ENCODE measurements around the gene AHCYL2. TPM values are rescaled to one million over a fixed set of nuclear protein-coding genes. Genes with fewer than 3 reads are reported as not detected.

AHCYL2 gene
- total and polyA plus RNA-seq, 2 of the 8 experiments (the other 6 are each of a cell fraction or from before 2014, with no cell fraction given) = 20.7 to 25.4 TPM

- Histone ChIP-seq H2BK120ac (replicated peaks; ENCODE audit: low read depth, low read length) (no peak overlapping the region), H2BK20ac (ENCODE audit: low read length) (no peak overlapping the region), H2BK5ac (ENCODE audit: low read depth, low read length) (no peak overlapping the region), H3K56ac (replicated peaks; ENCODE audit: insufficient read length, low read depth, low read length) (no peak overlapping the region), H2BK12ac (ENCODE audit: low read depth, low read length) (no peak overlapping the region), H4K5ac (ENCODE audit: insufficient read length, low read depth, low read length) (no peak overlapping the region), H3K79me2 (ENCODE audit: control insufficient read depth in 1 of 2, insufficient read depth in 2 of 2, low read length in 2 of 2) (no peaks in the 10 kb centered on the region; a peak in 1 of 4 replicates), H4K8ac (ENCODE audit: extremely low read depth, insufficient read depth, low read length) (no peak overlapping the region), H4K20me1 (replicated peaks in 1 of 2; ENCODE audit: control insufficient read depth in 1 of 2, insufficient read depth in 2 of 2, low read length in 2 of 2) (no peaks in the 10 kb centered on the region), H4K91ac (replicated peaks; ENCODE audit: insufficient read length, low read length) (no peak overlapping the region), H3K27me3 (replicated peaks in 1 of 4; ENCODE audit: control insufficient read depth in 3 of 4, extremely low read depth in 1 of 4, insufficient read depth in 3 of 4, low read length in 3 of 4) (no peaks in the 10 kb centered on the region), H3K4ac (replicated peaks; ENCODE audit: insufficient read length, low read depth, low read length) (no peak overlapping the region), H3K4me2 (ENCODE audit: insufficient read depth in 1 of 2, low read depth in 2 of 2, low read length in 2 of 2) (no peak overlapping the region), H3K23me2 (ENCODE audit: low read depth, low read length) (no peaks in the 10 kb centered on the region), H2AK5ac (ENCODE audit: low read depth, low read length) (no peak overlapping the region), H3K9me3 (ENCODE audit: insufficient read depth in 2 of 2, low read depth in 1 of 2, low read length in 1 of 2) (no peaks in the 10 kb centered on the region), H3K18ac (ENCODE audit: extremely low read depth, low read length) (no peak overlapping the region), H3K27ac (ENCODE audit: low read depth, low read length) (no peak overlapping the region), H3K79me1 (ENCODE audit: low read depth, low read length) (no peaks in the 10 kb centered on the region), H3K4me3 (ENCODE audit: extremely low read depth in 1 of 4, insufficient read depth in 2 of 4, low read depth in 3 of 4, low read length in 4 of 4) (no peak overlapping the region), H3K23ac (ENCODE audit: insufficient read length) (no peak overlapping the region), H3K9ac (replicated peaks in 1 of 4; ENCODE audit: extremely low read depth in 1 of 4, low read depth in 3 of 4, low read length in 3 of 4) (no peak overlapping the region), H2AFZ (ENCODE audit: low read length) (no peak overlapping the region), H3K14ac (ENCODE audit: insufficient read length) (no peak overlapping the region), H3K36me3 (ENCODE audit: control insufficient read depth in 2 of 4, insufficient read depth in 4 of 4, low read length in 3 of 4) (peaks cover 6 to 54% (median 18%) of the 10 kb centered on the region in 4 experiments; a peak in 7 of 8 replicates), H2BK15ac (ENCODE audit: low read length) (no peak overlapping the region), H3K4me1 (replicated peaks in 1 of 4; ENCODE audit: control insufficient read depth in 3 of 4, insufficient read depth in 4 of 4, low read length in 3 of 4) (no peaks in the 10 kb centered on the region)
- FAIRE-seq = no peak
- ChIA-PET POLR2A (ENCODE audit: partially characterized antibody) (interaction anchor here (0.7 to 1.8 kb wide), 3 partner anchors 13 to 224 kb away, joined by 3 to 4 read pairs (median 4); no protein-coding TSS in a partner anchor), CTCF (ENCODE audit: partially characterized antibody) (interaction anchor here (1.2 kb wide), 1 partner anchor 10 kb away, joined by 4 read pairs; no protein-coding TSS in a partner anchor)
- no peak for DNase-seq (ENCODE audit: low read depth in 1 of 2, low spot score in 2 of 2)
- WGBS, 2 experiments (ENCODE audit: extremely low coverage in 1 of 2, insufficient coverage in 1 of 2, insufficient read length in 1 of 2, insufficient replicate concordance in 2 of 2, low coverage in 1 of 2, low lambda C conversion rate in 2 of 2, missing lambda C conversion rate in 1 of 2) = 88% methylated on average over 4 of the region's 4 CpGs; no CpG with 5 or more reads in 1 of the 2 experiments
- TF ChIP-seq CTBP2 (IDR thresholded peaks at IDR 0.05; ENCODE audit: borderline replicate concordance, insufficient read depth, insufficient read length, low read length) (no peak), MAFK (IDR thresholded peaks at IDR 0.05; ENCODE audit: low read depth, low read length) (no peak)
These were observed 229.4 kb downstream of the AHCYL2 start for GRCh38 chr7:129454249-129454551.
